Hepatocyte (in vitro differentiated cells): ENCODE measurements around the gene PIKFYVE. TPM values are rescaled to one million over a fixed set of nuclear protein-coding genes. Genes with fewer than 3 reads are reported as not detected.

ENCODE experiments used
- DNase-seq: peaks from one replicate; pipeline ENCODE4 v3.0.0-alpha.2; 2016; ENCODE audit warnings: low spot score
- H2AFZ ChIP-seq: fragments of 200-600 bp; sonication (generic); 2 replicates; pipeline ENCODE4 v1.6.0; 2016; ENCODE audit warnings: antibody characterized with exemption, mild to moderate bottlenecking
- H3K27ac ChIP-seq: fragments of 200-600 bp; sonication (generic); 2 replicates; pipeline ENCODE4 v1.5.1; 2016; ENCODE audit warnings: mild to moderate bottlenecking
- H3K27me3 ChIP-seq: fragments of 200-600 bp; sonication (generic); 2 replicates; pipeline ENCODE4 v1.6.1; 2016
- H3K36me3 ChIP-seq: fragments of 200-600 bp; sonication (generic); replicated peaks from 2 replicates; pipeline ENCODE4 v1.5.1; 2016; ENCODE audit warnings: low read depth; ENCODE audit not compliant: insufficient read depth
- H3K4me1 ChIP-seq: fragments of 200-600 bp; sonication (generic); 2 replicates; pipeline ENCODE4 v1.5.1; 2016; ENCODE audit warnings: mild to moderate bottlenecking, moderate library complexity; ENCODE audit not compliant: insufficient read depth
- H3K4me2 ChIP-seq: fragments of 200-600 bp; sonication (generic); 2 replicates; pipeline ENCODE4 v1.6.0; 2016
- H3K4me3 ChIP-seq: fragments of 200-600 bp; sonication (generic); 2 replicates; pipeline ENCODE4 v1.5.1; 2016; ENCODE audit warnings: mild to moderate bottlenecking
- H3K79me2 ChIP-seq: fragments of 200-600 bp; sonication (generic); 2 replicates; pipeline ENCODE4 v1.6.0; 2017; ENCODE audit warnings: mild to moderate bottlenecking
- H3K9me2 ChIP-seq: fragments of 200-600 bp; sonication (generic); replicated peaks from 2 replicates; pipeline ENCODE4 v1.6.0; 2017; ENCODE audit warnings: mild to moderate bottlenecking; ENCODE audit not compliant: insufficient read depth
- H3K9me3 ChIP-seq: fragments of 200-600 bp; sonication (generic); 2 replicates; pipeline ENCODE4 v1.5.1; 2016; ENCODE audit warnings: low read depth, mild to moderate bottlenecking
- H4K20me1 ChIP-seq: fragments of 200-600 bp; sonication (generic); 2 replicates; pipeline ENCODE4 v1.6.0; 2016; ENCODE audit warnings: mild to moderate bottlenecking; ENCODE audit not compliant: insufficient read depth, poor library complexity, severe bottlenecking
- EZH2 ChIP-seq: fragments of 200-600 bp; sonication (generic); IDR thresholded peaks from 2 replicates; pipeline ENCODE4 v1.6.1; 2016; ENCODE audit warnings: antibody characterized with exemption, mild to moderate bottlenecking, borderline replicate concordance
- EZH2phosphoT487 ChIP-seq: fragments of 200-600 bp; sonication (generic); IDR thresholded peaks from one replicate; pipeline ENCODE4 v1.6.1; 2018; ENCODE audit warnings: antibody characterized with exemption, mild to moderate bottlenecking, low read depth, moderate library complexity; ENCODE audit not compliant: unreplicated experiment, severe bottlenecking
- WGBS: methylation state at CpG from one replicate; pipeline ENCODE4 v1.1.6; 2016; ENCODE audit warnings: low lambda C conversion rate; ENCODE audit errors: missing lambda C conversion rate; 5-methylcytosine and 5-hydroxymethylcytosine counted together
- polyA plus RNA-seq: library from polyadenylated mRNA; unstranded; fragments of >200 nt; fragmentation: Nextera tagmentation; extraction: Ambion mirVana; gene quantifications from 2 replicates; pipeline ENCODE4 v1.2.1, GENCODE V29; 2016
- total RNA-seq: library from RNA; depleted of rRNA; stranded (reverse); fragments of >200 nt; gene quantifications from 2 replicates; pipeline ENCODE4 v1.2.3, GENCODE V29; 2014
- TF ChIP-seq, protein P1 (sequence below): fragments of 200-600 bp; sonication (generic); IDR thresholded peaks from 2 replicates; pipeline ENCODE4 v1.5.1; 2016; ENCODE audit warnings: antibody characterized with exemption, mild to moderate bottlenecking; ENCODE audit not compliant: poor library complexity

Gene PIKFYVE
- total and polyA plus RNA-seq, 2 experiments from 2014 or later = 6.1 to 30.3 TPM

DNA sequence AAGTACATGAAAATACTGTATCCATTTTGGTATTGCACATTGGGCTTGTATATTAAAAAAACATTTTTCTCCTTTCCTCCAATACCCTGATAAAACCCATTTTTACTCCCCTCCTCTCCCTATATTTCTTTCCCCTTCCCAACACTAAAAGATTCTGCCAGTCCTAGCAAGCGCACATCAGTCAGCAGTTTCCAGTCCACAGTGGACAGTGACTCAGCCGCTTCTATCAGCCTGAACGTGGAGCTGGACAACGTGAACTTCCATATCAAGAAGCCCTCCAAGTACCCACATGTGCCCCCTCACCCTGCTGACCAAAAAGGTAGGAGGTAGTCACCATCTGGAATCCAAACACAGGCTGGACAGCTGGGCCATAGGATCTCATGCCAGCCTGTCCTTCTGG, 38.6 kb downstream of the PIKFYVE start:
- Histone ChIP-seq H4K20me1 (no peaks in the 10 kb centered on the region), H3K4me2 (no peak overlapping the region), H3K9me2 (no peaks in the 10 kb centered on the region), H3K27me3 (no peaks in the 10 kb centered on the region), H2AFZ (no peak overlapping the region), H3K36me3 (no peaks in the 10 kb centered on the region), H3K9me3 (no peaks in the 10 kb centered on the region), H3K79me2 (no peaks in the 10 kb centered on the region), H3K4me3 (no peak overlapping the region), H3K27ac (no peak overlapping the region), H3K4me1 (no peaks in the 10 kb centered on the region)
- TF ChIP-seq, protein P1, sequence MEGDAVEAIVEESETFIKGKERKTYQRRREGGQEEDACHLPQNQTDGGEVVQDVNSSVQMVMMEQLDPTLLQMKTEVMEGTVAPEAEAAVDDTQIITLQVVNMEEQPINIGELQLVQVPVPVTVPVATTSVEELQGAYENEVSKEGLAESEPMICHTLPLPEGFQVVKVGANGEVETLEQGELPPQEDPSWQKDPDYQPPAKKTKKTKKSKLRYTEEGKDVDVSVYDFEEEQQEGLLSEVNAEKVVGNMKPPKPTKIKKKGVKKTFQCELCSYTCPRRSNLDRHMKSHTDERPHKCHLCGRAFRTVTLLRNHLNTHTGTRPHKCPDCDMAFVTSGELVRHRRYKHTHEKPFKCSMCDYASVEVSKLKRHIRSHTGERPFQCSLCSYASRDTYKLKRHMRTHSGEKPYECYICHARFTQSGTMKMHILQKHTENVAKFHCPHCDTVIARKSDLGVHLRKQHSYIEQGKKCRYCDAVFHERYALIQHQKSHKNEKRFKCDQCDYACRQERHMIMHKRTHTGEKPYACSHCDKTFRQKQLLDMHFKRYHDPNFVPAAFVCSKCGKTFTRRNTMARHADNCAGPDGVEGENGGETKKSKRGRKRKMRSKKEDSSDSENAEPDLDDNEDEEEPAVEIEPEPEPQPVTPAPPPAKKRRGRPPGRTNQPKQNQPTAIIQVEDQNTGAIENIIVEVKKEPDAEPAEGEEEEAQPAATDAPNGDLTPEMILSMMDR = no peak
- TF ChIP-seq EZH2 = no peak
- TF ChIP-seq EZH2phosphoT487 = no peak
- no peak for DNase-seq
- WGBS = 97% methylated on average over 4 of the region's 4 CpGs

DNA sequence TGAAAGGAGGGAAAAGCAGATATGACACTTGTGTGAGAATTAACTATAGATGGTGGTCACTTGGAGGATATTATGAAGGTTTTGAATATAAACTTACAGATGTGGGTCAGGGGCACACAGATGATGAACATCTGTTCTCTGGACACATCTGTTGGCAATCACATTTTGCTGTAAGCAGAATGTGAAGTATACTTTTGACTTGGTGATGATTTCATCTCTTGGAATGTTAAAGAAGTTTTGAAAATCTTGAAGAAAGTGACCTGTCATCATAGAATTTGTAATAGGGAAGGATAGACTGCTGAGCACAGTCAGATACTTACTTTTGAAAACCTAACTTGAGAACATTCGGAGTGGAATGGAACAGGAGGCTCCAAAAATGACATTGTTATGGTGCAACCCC, 40.2 kb downstream of the PIKFYVE start:
- Histone ChIP-seq H3K79me2 (no peaks in the 10 kb centered on the region), H2AFZ (no peak overlapping the region), H3K27ac (no peak overlapping the region), H3K9me3 (no peaks in the 10 kb centered on the region), H4K20me1 (no peaks in the 10 kb centered on the region), H3K27me3 (no peaks in the 10 kb centered on the region), H3K9me2 (no peaks in the 10 kb centered on the region), H3K36me3 (no peaks in the 10 kb centered on the region), H3K4me1 (no peaks in the 10 kb centered on the region), H3K4me2 (no peak overlapping the region), H3K4me3 (no peak overlapping the region)
- WGBS = 96% methylated on average over 1 of the region's 1 CpG
- no peak for TF ChIP-seq EZH2
- TF ChIP-seq, protein P1 = no peak
- no peak for TF ChIP-seq EZH2phosphoT487
- DNase-seq = no peak

- Histone ChIP-seq H2AFZ (no peak overlapping the region), H3K27ac (no peak overlapping the region), H3K27me3 (no peaks in the 10 kb centered on the region), H3K79me2 (no peaks in the 10 kb centered on the region), H4K20me1 (no peaks in the 10 kb centered on the region), H3K4me3 (no peak overlapping the region), H3K36me3 (peaks cover 4% of the 10 kb centered on the region), H3K4me2 (peak overlapping the region; percentile 3), H3K9me2 (no peaks in the 10 kb centered on the region), H3K9me3 (no peaks in the 10 kb centered on the region), H3K4me1 (no peaks in the 10 kb centered on the region)
- no peak for DNase-seq
- TF ChIP-seq EZH2 (no peak), EZH2phosphoT487 (no peak)
- TF ChIP-seq, protein P1 = no peak
- 70% methylated on average over 2 of the region's 2 CpGs for WGBS
Measured at GRCh38 chr2:208311321-208311720, 45.3 kb downstream of the PIKFYVE start.

- Histone ChIP-seq H3K4me3 (no peak overlapping the region), H3K36me3 (peaks cover 4% of the 10 kb centered on the region), H3K4me1 (no peaks in the 10 kb centered on the region), H3K27me3 (no peaks in the 10 kb centered on the region), H3K79me2 (no peaks in the 10 kb centered on the region), H2AFZ (no peak overlapping the region), H3K9me2 (no peaks in the 10 kb centered on the region), H4K20me1 (no peaks in the 10 kb centered on the region), H3K9me3 (no peaks in the 10 kb centered on the region), H3K4me2 (no peak overlapping the region), H3K27ac (no peak overlapping the region)
- DNase-seq = no peak
- TF ChIP-seq EZH2 = no peak
- TF ChIP-seq EZH2phosphoT487 = no peak
- TF ChIP-seq, protein P1 = no peak
- 96% methylated on average over 4 of the region's 4 CpGs for WGBS
Measured at GRCh38 chr2:208311954-208312353, 45.9 kb downstream of the PIKFYVE start.
